Middle frontal gyrus (tissue), 1 donor: ENCODE results near the gene MVB12B.

Experiments
- DNase-seq: peaks from one replicate; pipeline ENCODE4 v3.0.0-alpha.2; 2015; ENCODE audit warnings: low spot score; ENCODE audit errors: extremely low spot score

MVB12B gene

DNA sequence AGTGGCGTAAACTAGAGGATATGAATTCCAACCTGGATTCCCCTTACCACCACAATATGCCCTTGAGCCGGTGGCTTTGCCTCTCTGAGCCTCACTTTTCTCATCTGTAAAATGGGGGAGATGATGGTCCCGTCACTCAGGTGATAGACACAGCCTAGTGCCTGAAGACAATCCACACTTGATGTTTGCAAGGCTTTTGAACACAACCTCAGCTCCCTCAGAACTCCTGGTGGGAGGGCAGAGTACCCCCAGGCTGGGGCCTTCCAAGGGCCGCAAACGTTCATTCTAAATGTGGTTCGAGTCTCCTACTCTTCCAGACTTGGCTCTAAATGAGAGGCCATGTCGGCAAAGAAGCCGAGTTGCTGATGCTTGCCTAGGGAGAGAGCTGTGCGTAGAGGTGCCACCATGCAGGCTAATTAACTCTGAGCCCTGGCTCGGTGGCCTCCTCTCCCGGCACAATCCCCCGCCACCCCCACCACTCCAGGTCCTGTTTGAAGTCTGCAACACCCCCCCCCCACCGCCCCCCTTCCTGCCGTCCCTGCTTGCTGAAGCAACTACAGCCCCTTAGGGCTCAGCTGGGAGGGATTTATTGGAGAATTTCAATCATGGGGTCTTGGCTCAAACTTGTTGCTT, 189.4 kb downstream of the MVB12B start:
- no peak for DNase-seq

DNA sequence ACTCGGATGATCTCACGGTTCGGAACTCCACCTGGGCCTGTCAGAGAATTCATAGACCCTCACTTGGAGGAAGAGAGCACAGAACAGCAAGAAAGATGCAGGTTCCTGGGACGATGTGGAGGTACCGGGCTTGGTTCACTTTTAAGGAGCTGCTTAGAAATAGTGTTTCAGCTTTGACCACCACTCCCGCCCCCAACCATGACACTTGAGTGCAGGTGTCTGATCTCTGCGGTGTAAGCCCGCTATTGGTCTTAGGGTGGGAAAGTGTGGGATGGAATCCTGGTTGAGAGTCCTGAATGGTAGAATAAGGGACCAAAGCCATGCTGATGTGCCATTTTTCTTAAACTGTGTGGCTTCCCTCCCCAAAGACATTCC, 189.9 kb downstream of the MVB12B start:
- DNase-seq = no peak

DNA sequence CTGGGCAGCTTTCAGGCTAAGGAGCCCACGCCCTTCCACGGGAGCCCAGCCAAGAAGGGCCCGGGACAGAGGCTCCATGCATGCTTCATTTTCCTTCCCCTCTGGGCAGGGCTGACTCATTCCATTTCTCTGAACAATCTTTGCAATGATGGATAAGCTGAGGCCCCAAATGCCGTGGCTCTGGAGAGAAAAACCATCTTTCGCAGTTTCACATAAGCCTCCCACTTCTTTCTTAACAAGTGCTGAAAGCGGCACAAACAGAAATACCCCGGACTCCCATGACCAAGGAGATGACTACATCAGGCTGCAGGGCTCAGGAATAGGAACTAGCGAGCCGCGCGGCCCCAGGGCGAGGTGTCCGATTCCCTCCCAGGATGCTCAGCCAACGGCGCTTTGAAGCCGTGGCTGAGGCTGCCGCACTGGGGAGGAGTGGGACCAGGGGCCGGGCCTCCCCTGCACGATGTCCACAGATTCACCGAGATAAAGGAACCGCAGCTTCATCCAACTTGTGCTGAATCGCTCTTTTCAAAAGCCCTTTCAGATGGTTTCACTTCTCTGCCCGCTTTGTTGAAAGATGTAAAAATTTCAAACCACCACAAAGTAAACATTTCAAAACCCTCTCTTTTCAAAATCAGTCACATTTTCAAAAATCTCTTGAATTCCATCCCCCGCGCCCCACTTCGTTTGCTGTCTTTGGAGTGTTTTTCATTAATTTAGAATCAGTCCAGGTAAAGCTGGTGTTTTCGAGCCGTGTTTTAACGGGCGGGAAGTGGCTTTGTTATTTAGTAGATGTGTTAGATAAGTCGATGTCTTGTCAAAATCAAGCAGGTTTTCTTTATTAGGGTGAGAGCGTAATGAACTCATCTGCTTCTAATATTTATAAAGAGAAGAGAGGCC, 190.6 kb downstream of the MVB12B start:
- no peak for DNase-seq

DNA sequence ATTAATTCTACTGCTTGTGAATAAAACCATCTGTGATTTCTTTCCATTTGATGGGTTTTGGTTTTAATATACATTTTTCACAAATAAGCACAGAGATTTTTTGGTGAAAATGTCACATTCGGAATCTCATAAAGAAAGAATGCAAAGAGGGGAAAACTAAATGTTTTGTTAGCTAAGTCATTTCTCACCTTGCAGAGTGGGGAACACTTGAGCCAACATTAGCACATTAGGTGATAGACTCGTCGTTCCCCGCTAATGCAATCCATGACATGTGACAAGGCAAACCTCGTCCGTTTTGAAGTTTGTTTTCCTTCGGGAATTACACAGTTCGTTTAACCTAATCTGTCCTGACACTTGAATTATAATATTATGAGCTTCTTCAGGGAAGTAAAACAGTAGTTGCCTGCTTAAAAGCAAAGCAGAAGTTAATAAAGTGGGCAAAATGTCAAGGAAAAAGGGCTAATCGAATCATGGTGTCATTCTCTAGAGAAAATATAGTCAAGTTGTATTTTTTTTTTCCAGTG, 191.3 kb downstream of the MVB12B start:
- no peak for DNase-seq

DNA sequence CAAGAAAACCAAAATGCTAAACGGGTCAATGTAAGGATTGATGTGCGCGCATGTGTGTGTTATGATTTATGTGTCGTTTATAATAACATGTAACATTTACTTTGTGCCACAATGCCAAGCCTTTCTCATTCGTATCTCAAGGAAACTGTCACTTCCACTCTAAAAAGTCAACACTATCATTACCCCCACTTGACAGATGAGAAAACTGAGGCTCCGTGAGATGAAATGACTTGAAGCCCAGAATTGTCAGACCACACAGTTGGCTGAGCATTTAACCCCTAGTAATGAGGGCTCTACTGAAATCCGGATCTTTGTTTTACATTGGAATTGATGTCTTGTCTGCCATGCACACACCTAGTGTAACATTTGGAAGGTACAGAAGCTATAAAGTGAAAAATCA, 192.1 kb downstream of the MVB12B start:
- no peak for DNase-seq

DNA sequence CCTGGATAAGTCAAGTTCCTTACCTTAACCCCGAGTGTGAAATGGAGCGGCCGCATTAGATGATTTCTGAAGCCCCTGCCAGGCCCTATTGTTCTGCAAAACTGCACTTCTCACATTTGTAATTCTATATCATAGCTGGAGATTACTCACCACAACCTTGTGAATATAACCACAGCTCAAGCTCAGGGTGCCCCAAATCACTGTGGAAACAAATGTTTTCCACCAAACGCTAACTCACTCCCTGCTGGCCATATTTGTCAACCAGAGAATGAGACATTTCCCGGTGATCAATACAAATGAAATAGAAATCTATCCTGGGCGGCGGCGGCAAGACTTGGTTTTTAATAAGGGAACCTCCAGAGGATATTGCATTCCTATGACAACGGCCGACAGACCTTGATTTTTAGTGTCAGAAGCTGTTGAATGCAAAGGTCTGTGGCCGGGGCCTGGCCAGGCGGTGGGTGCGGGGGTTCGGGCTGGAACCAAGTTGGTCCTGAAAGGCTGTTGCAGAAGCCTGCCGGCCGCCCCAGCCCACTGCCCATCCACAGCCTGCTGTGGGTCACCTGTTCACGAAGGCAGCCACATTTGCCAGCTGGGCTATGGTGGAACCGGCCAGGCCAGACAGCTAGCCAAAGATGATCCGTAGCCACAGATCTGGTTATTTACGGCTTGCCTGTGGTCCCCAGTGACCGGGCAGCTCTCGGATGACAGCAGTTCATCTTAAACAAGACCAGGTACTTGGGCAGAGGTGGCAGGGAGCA, 193.2 kb downstream of the MVB12B start:
- DNase-seq = no peak

DNA sequence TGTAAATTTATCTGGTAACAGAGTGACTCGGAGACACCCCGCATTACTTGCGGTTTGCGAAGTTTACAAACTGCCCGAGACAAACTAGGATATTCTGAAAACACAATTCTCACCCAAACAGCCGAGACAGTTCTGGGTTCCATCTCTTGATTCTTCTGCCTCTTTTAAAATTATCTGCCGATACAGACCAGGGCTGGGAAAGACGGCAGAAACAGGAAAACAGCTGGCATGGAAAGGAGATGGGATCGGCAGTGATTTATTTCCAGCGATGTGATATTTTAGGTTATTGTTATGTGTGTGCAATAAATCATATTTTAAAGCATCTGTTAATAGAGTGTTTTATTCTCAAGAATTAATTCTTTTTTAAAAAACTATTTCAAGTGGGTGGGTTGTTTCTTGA, 193.8 kb downstream of the MVB12B start:
- DNase-seq = no peak

DNA sequence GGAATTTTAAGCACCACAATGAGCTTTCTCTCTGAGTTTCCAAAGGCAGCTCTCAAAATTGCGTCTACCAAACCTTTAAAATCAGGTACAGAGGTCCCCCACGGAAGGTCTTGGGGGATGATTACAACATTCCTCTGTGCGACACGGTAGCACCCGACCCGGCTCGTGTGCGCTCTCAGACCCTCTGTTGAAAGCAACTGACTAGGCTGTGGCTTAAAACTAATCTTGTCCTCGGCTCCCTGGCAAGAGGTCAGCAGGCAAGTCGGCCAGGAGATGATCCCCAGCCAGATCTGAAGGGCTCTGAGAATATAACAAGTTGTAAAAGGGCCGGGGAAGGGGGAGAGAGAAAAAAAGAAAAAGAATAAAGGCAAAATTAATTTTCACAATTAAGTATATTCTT, 194.5 kb downstream of the MVB12B start:
- no peak for DNase-seq

DNA sequence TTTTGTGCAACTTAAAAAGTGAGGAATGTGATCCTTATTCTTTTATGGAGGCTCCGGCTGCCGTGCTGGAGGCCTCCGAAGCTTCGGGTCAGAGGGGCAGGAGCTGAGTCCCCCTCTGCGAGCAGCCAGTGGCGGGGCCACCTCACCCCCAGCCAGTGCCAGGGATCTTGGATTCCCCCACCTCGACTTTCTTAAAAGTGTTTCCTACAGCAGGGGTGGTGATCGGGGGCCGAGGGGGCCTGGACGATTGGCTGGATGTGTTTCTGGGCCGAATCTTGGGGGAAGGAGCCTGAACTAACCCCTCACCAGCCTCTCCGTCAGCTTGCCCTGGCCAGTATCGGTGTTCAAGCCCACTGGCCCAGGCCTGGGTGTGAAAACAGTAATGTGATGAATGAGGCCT, 194.9 kb downstream of the MVB12B start:
- DNase-seq = no peak

DNA sequence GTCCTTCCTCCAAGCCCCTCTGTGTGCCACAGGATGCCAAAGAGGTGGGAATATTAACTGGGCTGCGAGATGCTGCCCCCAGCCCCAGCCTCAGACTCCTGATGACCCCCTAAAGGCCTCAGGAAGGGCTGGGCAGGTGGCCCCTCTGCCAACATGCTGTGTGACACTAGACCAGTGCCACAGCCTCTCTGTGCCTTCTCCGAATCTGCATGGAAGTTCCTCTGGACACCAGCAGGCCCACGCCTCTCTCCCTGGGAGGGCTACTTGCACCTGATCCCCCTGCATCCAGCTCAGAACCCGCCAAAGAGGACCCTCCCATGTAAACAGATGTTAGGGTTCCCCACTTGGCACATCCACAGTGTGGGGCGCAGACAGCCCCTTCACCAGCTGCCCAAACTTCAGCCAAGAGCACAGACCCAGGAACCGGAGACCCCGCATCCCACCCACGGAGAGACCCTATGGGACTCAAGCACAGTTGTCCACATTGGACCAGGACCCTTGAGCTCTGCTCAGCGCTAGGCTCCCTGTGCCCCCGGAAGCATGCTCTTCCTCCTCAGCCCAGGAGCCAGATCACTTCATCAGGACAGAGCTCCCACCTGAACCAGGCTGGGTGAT, 195.5 kb downstream of the MVB12B start:
- DNase-seq = no peak

DNA sequence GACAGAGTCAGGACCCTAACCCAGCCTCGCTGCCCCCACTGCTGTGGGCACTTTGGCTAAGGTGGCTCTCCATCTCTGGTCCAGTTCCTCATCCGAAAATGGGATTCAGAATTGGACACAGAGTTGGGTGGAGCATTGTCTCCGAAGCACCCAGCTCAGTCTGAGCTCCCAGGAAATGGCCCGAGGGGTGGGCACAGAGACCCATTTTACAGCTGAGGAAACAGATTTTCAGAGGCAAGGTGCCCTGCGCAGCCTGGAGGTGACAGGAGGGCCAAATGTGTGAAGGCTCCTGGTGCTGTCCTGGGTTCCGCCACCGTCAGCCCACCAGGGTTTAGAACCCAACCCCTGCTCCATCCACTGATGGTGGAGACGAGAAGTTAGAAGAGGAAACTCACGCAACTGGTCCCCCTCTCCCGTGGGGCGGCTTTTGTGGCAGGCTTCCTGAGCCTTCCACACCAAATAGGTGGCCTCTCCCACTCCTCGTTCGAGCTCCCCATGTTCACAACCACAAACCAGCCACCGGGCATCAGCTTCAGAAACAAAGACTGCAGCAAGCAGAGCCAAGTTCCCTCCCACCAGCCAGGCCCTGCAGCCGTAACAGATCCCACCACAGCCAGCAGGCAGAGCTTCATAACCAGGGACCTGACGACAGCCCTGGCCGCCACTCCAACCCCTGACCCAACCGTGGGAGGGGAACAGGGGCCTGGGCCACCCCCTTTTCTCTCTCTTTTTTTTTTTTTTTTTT, 196.2 kb downstream of the MVB12B start:
- no peak for DNase-seq

DNA sequence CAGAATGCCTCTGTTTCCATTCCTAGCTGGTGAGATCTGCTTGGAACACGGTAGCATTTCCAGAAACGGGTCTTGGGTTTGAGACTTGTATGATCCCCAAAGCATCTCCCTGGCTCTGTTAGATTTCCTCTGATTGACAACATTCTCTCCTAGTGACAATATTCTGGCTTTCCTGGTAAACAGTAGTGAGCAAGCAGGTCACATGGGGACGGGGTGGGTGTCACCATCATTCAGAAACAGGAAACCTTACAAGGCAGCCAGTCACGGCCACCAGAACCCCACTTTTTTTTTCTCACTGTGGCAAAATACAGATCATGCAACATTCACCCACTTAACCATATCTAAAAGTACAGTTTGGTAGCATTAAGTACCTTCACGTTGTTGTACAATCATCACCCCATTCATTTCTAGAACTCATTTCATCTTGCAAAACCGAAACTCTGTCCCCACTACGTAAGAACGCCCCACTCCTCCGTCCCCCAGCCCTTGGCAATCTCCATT, 197.0 kb downstream of the MVB12B start:
- no peak for DNase-seq

DNA sequence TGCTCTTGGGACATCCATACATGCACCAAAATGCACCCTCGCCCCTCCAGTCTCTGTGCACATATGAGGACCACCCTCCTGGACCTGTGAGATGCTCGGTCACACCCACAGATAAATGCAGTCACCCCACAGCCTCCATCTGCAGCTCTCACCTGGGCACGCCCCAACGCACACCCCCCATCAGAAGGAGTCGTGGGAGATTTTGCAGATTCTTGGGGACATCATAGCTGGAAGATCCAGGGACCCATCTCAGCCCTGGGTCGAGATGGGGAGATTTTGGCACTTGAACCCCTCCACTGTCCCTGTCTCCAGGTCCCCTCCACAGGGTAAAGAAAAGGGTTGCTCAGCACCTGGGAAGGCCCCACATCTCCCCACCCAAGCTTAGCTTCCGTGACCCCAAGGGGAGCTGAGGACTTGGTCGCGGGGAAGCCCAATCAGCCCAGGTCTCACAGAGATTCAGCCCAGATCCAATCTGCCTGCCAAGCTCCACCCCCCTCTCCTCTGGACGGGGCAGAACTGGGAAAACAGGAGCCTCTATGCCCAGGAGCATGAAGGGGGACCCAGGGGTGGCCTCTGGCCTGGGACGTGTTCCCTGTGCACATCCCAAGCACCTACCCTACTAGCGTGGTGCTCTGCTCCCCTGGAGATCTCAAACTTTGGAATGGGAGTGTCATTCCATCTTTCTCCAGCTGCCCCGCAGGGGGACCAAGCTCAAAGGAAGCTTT, 197.9 kb downstream of the MVB12B start:
- no peak for DNase-seq

DNA sequence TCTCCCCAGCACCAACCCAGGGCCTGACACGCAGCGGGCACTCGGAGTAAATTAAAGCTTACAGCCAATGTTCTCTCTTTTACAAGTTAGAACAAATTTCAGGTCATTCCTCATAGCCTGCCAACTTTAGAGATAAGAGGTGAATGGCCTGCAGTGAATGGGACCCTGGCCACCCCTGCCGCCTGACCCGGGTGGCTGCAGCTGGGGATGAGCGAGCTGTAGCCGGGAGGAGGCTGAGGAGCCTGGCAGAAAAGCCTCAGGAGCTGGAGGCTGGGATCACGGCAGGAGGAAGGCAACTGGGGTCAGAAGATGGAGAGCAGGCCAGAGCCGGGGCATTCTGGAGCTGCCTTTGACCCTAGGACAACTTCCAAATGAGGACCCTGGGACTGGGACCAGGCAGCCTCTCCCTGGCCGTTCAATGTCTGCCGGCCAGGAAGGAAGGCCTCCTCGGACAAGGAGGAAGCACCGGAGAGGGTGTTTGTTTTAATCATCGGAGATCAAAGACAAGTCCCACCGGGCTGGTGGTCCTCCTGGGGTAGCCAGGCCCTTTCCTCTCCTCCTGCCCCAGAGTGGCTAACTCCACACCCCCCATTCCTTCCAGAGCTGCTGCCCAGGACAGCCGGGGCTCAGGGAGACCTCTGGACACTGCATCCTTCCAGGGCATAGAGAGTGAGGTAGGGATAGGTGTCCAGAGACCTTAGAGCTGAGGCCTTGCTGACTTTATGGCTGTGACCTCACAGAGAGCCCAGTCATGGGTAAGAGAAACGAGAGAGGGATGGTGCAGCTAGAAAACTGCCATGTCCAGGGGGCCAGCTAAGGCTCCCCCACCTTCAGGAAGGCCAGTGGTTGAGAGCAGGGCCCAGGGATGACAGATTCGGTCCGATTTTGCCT, 199.8 kb downstream of the MVB12B start:
- no peak for DNase-seq

DNA sequence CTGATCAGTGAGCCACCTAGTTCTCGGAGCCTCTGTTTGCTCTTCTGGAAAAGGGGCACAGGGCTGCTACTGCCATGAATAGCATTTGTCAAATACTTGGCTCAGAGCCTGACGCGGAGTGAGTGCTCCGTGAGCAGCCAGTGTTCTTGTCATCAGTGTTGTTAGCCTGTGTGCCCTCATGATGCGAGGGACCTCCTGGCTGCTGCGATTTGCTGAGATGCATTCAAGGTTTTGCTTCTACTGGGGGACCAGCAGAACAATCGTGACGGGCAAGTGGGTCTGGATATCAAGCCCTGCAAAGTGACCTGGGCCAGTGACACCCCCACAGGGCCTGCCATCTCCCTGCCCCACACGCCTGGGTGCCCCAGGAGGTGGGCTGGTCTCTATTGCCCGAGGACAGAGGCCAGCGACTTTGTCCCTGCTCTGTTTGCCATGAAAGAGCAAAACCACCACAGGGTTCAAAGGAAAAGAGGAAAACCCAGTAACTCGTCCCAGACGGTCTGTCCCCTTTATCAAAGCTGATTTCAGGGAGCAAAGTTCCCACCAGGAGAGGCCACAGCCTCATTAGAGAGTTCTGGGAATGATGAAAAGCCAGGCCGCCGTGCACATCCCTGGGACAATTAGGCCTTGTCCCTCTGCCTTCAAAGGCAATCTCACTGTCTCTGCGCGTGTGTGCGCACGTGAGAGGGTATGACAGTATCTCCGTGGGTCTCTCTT, 200.6 kb downstream of the MVB12B start:
- DNase-seq = no peak

DNA sequence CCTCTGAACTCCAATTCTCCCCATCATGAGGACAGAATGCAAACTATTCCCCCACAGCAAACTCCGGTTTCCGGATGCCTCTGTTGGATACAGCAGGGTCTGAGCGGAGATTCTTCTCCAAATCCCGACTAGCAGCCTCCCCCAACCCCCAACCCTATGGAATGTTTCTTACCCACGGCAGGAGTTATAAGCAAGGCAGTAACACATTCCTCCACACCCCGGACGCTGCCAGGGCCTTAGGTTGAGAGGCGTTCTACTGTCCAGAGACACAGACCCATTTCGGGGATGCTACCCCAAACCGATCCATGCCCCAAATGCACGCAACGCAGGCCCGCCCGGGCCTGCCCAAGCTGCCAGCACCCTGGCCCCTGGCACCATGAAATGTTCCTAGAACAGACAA, 201.5 kb downstream of the MVB12B start:
- no peak for DNase-seq

DNA sequence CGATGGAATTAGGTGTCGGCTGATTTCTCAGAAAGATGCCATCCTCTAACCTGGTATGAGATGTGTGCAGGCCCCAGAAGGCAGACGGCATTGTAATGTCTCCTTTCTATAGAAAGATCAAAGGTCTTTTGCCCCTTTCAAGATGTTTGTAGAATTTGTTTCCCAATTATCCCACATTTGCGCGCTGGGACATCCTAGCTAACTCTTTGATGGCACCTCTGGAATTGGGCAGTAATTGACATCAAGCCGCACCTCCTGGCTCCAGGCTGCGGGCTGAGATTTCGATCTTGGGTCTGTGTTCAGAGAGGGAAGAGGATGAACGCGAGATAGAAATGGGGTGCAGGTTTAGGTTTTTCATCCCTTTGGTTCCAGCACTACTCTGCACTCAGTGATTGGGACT, 202.3 kb downstream of the MVB12B start:
- DNase-seq = no peak

DNA sequence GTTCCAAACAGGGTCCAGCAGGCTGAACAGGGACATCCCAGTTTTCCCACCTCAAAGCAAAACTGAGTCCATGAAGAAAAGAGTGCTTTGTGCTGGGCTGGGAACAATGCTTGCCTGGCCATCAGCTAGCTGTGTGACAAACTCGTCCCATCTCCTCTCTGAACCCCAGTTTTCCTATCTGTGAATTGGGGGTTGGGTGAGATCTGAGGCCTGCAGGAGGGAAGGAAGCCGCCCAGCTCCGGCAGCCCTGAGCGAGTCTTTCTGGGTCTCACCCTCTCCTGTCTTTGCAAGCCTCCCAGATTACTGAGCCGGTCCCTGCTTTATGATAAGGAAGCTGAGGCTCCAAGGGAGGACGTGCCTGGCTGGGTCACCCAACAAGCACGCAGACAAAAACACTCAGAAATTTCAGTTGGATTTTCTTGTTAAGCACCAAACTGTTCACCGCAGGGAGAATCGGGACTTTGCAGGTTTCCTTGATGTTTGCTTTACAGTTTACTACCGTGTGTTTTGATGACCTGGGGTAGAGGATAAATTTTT, 204.5 kb downstream of the MVB12B start:
- DNase-seq = no peak
